HEK293 (cell line): ENCODE results near the gene METTL22.

Experiments
- RBAK ChIP-seq: fragments of 450-650 bp; formaldehyde crosslinking; IDR thresholded peaks from 2 replicates; pipeline ENCODE4 v1.5.1; 2016; ENCODE audit warnings: missing biosample characterization, missing genetic modification characterization
- SP2 ChIP-seq: fragments of 450-650 bp; formaldehyde crosslinking; IDR thresholded peaks from 2 replicates; pipeline ENCODE4 v1.5.1; 2016; ENCODE audit warnings: missing biosample characterization, missing genetic modification characterization
- ZBTB1 ChIP-seq: fragments of 450-650 bp; formaldehyde crosslinking; IDR thresholded peaks from 2 replicates; pipeline ENCODE4 v1.5.1; 2016; ENCODE audit warnings: missing biosample characterization, missing genetic modification characterization
- ZNF211 ChIP-seq: fragments of 450-650 bp; formaldehyde crosslinking; IDR thresholded peaks from 2 replicates; pipeline ENCODE4 v1.5.1; 2016; ENCODE audit warnings: low read depth, missing biosample characterization, missing genetic modification characterization
- ZNF274 ChIP-seq, 2 experiments: fragments of 200-500 bp in 1 of 2; fragments of 450-650 bp in 1 of 2; sonication (Bioruptor generic) in 1 of 2; formaldehyde crosslinking in 1 of 2; IDR thresholded peaks; 2 replicates each; pipeline versions ENCODE4 v1.5.1 to v1.6.1; 2014 to 2016; ENCODE audit warnings: borderline replicate concordance in 1 of 2, inconsistent platforms in 1 of 2, low read length in 1 of 2, missing biosample characterization in 1 of 2, missing genetic modification characterization in 1 of 2
- ZNF510 ChIP-seq: fragments of 450-650 bp; formaldehyde crosslinking; IDR thresholded peaks from 2 replicates; pipeline ENCODE4 v1.5.1; 2018; ENCODE audit warnings: mild to moderate bottlenecking, missing genetic modification characterization, missing biosample characterization; ENCODE audit not compliant: insufficient replicate concordance
- ZNF549 ChIP-seq: fragments of 450-650 bp; IDR thresholded peaks from 2 replicates; pipeline ENCODE4 v1.5.1; 2018; ENCODE audit warnings: missing biosample characterization, missing genetic modification characterization, mild to moderate bottlenecking, inconsistent platforms, moderate library complexity
- ZNF585B ChIP-seq: fragments of 450-650 bp; formaldehyde crosslinking; IDR thresholded peaks from 2 replicates; pipeline ENCODE4 v1.5.1; 2016; ENCODE audit warnings: missing biosample characterization, missing genetic modification characterization
- ZNF658 ChIP-seq: fragments of 450-650 bp; formaldehyde crosslinking; IDR thresholded peaks from 2 replicates; pipeline ENCODE4; 2016; ENCODE audit warnings: missing biosample characterization, missing genetic modification characterization
- ZNF660 ChIP-seq: fragments of 450-650 bp; IDR thresholded peaks from 2 replicates; pipeline ENCODE4 v1.5.1; 2018; ENCODE audit warnings: missing biosample characterization, mild to moderate bottlenecking, missing genetic modification characterization
- ZNF791 ChIP-seq: fragments of 450-650 bp; formaldehyde crosslinking; IDR thresholded peaks from 2 replicates; pipeline ENCODE4 v1.5.1; 2016; ENCODE audit warnings: missing biosample characterization, missing genetic modification characterization
- TF ChIP-seq, protein P1 (sequence below): fragments of 450-650 bp; formaldehyde crosslinking; IDR thresholded peaks from 2 replicates; pipeline ENCODE4 v1.5.1; 2016; ENCODE audit warnings: missing biosample characterization, missing genetic modification characterization
- TF ChIP-seq, protein P2 (sequence below): fragments of 450-650 bp; formaldehyde crosslinking; IDR thresholded peaks from 2 replicates; pipeline ENCODE4 v1.5.1; 2016; ENCODE audit warnings: missing biosample characterization, missing genetic modification characterization
- TF ChIP-seq, protein P3 (sequence below): fragments of 450-650 bp; formaldehyde crosslinking; IDR thresholded peaks from 2 replicates; pipeline ENCODE4 v1.5.1; 2016; ENCODE audit warnings: missing biosample characterization, missing genetic modification characterization, low read depth

DNA sequence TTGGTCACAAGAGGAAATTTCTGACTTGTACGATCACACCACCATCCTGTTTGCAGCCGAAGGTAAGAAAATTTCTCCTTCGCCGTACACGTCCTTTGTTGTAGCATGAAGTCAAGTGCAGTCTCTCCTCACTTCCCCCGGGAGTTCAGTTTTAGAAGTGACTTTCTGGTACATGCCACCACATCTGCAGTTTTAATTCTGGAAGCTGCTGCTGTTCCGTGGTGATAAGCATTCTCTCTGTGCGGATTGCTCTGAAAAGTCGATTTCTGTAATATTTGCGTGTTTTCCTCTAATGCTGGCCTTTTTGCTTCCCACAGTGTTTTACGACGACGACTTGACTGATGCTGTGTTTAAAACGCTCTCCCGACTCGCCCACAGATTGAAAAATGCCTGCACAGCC lies 20.6 kb downstream of the METTL22 start:
- TF ChIP-seq, protein P1, sequence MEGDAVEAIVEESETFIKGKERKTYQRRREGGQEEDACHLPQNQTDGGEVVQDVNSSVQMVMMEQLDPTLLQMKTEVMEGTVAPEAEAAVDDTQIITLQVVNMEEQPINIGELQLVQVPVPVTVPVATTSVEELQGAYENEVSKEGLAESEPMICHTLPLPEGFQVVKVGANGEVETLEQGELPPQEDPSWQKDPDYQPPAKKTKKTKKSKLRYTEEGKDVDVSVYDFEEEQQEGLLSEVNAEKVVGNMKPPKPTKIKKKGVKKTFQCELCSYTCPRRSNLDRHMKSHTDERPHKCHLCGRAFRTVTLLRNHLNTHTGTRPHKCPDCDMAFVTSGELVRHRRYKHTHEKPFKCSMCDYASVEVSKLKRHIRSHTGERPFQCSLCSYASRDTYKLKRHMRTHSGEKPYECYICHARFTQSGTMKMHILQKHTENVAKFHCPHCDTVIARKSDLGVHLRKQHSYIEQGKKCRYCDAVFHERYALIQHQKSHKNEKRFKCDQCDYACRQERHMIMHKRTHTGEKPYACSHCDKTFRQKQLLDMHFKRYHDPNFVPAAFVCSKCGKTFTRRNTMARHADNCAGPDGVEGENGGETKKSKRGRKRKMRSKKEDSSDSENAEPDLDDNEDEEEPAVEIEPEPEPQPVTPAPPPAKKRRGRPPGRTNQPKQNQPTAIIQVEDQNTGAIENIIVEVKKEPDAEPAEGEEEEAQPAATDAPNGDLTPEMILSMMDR (tag by site-specific recombination): no peak
- TF ChIP-seq RBAK (tag by site-specific recombination) (no peak), ZNF585B (no peak), ZNF510 (tag by site-specific recombination) (no peak), ZNF658 (tag by site-specific recombination) (no peak), ZNF660 (tag by site-specific recombination) (no peak), ZNF791 (no peak), ZBTB1 (no peak), ZNF211 (tag by site-specific recombination) (no peak), SP2 (tag by site-specific recombination) (no peak), ZNF274 (IDR thresholded peaks at IDR 0.05; ENCODE audit: low read length) (no peak), ZNF274 (tag by site-specific recombination; IDR thresholded peaks at IDR 0.05; ENCODE audit: borderline replicate concordance) (no peak), ZNF549 (tag by site-specific recombination) (no peak)
- TF ChIP-seq, protein P2, sequence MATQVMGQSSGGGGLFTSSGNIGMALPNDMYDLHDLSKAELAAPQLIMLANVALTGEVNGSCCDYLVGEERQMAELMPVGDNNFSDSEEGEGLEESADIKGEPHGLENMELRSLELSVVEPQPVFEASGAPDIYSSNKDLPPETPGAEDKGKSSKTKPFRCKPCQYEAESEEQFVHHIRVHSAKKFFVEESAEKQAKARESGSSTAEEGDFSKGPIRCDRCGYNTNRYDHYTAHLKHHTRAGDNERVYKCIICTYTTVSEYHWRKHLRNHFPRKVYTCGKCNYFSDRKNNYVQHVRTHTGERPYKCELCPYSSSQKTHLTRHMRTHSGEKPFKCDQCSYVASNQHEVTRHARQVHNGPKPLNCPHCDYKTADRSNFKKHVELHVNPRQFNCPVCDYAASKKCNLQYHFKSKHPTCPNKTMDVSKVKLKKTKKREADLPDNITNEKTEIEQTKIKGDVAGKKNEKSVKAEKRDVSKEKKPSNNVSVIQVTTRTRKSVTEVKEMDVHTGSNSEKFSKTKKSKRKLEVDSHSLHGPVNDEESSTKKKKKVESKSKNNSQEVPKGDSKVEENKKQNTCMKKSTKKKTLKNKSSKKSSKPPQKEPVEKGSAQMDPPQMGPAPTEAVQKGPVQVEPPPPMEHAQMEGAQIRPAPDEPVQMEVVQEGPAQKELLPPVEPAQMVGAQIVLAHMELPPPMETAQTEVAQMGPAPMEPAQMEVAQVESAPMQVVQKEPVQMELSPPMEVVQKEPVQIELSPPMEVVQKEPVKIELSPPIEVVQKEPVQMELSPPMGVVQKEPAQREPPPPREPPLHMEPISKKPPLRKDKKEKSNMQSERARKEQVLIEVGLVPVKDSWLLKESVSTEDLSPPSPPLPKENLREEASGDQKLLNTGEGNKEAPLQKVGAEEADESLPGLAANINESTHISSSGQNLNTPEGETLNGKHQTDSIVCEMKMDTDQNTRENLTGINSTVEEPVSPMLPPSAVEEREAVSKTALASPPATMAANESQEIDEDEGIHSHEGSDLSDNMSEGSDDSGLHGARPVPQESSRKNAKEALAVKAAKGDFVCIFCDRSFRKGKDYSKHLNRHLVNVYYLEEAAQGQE (tag by site-specific recombination): no peak
- TF ChIP-seq, protein P3, sequence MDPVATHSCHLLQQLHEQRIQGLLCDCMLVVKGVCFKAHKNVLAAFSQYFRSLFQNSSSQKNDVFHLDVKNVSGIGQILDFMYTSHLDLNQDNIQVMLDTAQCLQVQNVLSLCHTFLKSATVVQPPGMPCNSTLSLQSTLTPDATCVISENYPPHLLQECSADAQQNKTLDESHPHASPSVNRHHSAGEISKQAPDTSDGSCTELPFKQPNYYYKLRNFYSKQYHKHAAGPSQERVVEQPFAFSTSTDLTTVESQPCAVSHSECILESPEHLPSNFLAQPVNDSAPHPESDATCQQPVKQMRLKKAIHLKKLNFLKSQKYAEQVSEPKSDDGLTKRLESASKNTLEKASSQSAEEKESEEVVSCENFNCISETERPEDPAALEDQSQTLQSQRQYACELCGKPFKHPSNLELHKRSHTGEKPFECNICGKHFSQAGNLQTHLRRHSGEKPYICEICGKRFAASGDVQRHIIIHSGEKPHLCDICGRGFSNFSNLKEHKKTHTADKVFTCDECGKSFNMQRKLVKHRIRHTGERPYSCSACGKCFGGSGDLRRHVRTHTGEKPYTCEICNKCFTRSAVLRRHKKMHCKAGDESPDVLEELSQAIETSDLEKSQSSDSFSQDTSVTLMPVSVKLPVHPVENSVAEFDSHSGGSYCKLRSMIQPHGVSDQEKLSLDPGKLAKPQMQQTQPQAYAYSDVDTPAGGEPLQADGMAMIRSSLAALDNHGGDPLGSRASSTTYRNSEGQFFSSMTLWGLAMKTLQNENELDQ (tag by site-specific recombination): no peak
